Gastroesophageal sphincter (tissue), 4 donors: ENCODE results near the gene EFNA3. TPM values are rescaled to one million over a fixed set of nuclear protein-coding genes. Genes with fewer than 3 reads are reported as not detected.

Experiments used
- ATAC-seq: fragments of 150-250 bp; one replicate; pipeline ENCODE4 v1.9.1; 2016; ENCODE audit warnings: mild to moderate bottlenecking, moderate library complexity
- H3K27ac ChIP-seq, 4 donors: fragments of 200-600 bp; sonication (generic) in 3 of 4; 1 replicate in 3 of 4; 2 replicates in 1 of 4; pipeline ENCODE4 v1.5.1; 2016 to 2019
- H3K27me3 ChIP-seq: fragments of 200-600 bp; sonication (generic); one replicate; pipeline ENCODE4 v1.5.1; 2019
- H3K36me3 ChIP-seq, 2 donors: fragments of 200-600 bp; sonication (generic); one replicate each; pipeline ENCODE4 v1.5.1; 2019; ENCODE audit warnings: control low read depth in 1 of 2
- H3K4me1 ChIP-seq, 3 donors: fragments of 200-600 bp; sonication (generic); 1 replicate in 2 of 3; 2 replicates in 1 of 3; pipeline ENCODE4 v1.5.1; 2016 to 2019; ENCODE audit warnings: control low read depth in 2 of 3
- H3K4me3 ChIP-seq, 2 donors: fragments of 200-600 bp; sonication (generic); one replicate each; pipeline ENCODE4 v1.5.1; 2019; ENCODE audit warnings: mild to moderate bottlenecking in 1 of 2, moderate library complexity in 1 of 2
- H3K9me3 ChIP-seq, 3 donors: fragments of 200-600 bp; sonication (generic); one replicate each; pipeline ENCODE4 v1.5.1; 2017 to 2019; ENCODE audit warnings: control low read depth in 2 of 3
- EP300 ChIP-seq: sonication (generic); formaldehyde crosslinking; IDR thresholded peaks from one replicate; pipeline ENCODE4 v1.6.1; 2017; ENCODE audit warnings: antibody characterized with exemption, mild to moderate bottlenecking
- POLR2A ChIP-seq, 2 donors: fragments of 450-650 bp; IDR thresholded peaks; one replicate each; pipeline ENCODE4 v1.6.1; 2017; ENCODE audit warnings: antibody characterized with exemption in 2 of 2, mild to moderate bottlenecking in 2 of 2, moderate library complexity in 1 of 2
- POLR2AphosphoS5 ChIP-seq: sonication (generic); formaldehyde crosslinking; IDR thresholded peaks from one replicate; pipeline ENCODE4 v1.6.1; 2017; ENCODE audit warnings: antibody characterized with exemption
- WGBS, 2 donors: methylation state at CpG; one replicate each; pipeline ENCODE4 v1.1.5; 2018; ENCODE audit warnings: low coverage in 1 of 2; 5-methylcytosine and 5-hydroxymethylcytosine counted together
- total RNA-seq, 4 donors: library from RNA; depleted of rRNA; stranded (reverse); fragments of >200 nt; gene quantifications; one replicate each; pipeline ENCODE4 v1.1.0, GENCODE V29; 2016
- TF ChIP-seq, protein P1 (sequence below), 4 experiments: fragments of 200-600 bp in 2 of 4; fragments of 450-650 bp in 2 of 4; sonication (generic) in 1 of 4; IDR thresholded peaks; one replicate each; pipeline ENCODE4 v1.5.1; 2017 to 2019; ENCODE audit warnings: antibody characterized with exemption in 4 of 4, mild to moderate bottlenecking in 2 of 4, moderate library complexity in 2 of 4

The EFNA3 gene
- total RNA-seq, 4 donors from 2014 or later, result 0.27 to 0.77 TPM; not detected in 2

DNA sequence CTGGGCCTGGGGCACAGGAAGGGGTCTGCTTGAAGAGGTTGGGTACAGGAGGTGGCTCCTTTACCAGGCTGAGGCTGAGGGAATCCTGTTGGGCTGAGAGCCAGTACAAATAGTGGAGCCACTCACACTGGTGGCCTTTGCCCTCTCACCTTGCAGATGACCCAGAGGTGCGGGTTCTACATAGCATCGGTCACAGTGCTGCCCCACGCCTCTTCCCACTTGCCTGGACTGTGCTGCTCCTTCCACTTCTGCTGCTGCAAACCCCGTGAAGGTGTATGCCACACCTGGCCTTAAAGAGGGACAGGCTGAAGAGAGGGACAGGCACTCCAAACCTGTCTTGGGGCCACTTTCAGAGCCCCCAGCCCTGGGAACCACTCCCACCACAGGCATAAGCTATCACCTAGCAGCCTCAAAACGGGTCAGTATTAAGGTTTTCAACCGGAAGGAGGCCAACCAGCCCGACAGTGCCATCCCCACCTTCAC, 55.2 kb downstream of the EFNA3 start:
- Histone ChIP-seq H3K4me3 (no peak overlapping the region), H3K27me3 (no peaks in the 10 kb centered on the region), H3K9me3 (no peaks in the 10 kb centered on the region), H3K36me3 (peaks cover 0 to 49% of the 10 kb centered on the region in 2 donors), H3K4me1 (peaks cover 0 to 95% (median 23%) of the 10 kb centered on the region in 3 donors), H3K27ac (peak overlapping the region in 3 of 4 donors; percentile 95 to 99 (median 99))
- ATAC-seq, result no peak
- TF ChIP-seq, protein P1, sequence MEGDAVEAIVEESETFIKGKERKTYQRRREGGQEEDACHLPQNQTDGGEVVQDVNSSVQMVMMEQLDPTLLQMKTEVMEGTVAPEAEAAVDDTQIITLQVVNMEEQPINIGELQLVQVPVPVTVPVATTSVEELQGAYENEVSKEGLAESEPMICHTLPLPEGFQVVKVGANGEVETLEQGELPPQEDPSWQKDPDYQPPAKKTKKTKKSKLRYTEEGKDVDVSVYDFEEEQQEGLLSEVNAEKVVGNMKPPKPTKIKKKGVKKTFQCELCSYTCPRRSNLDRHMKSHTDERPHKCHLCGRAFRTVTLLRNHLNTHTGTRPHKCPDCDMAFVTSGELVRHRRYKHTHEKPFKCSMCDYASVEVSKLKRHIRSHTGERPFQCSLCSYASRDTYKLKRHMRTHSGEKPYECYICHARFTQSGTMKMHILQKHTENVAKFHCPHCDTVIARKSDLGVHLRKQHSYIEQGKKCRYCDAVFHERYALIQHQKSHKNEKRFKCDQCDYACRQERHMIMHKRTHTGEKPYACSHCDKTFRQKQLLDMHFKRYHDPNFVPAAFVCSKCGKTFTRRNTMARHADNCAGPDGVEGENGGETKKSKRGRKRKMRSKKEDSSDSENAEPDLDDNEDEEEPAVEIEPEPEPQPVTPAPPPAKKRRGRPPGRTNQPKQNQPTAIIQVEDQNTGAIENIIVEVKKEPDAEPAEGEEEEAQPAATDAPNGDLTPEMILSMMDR (IDR thresholded peaks at IDR 0.05), result no peak
- TF ChIP-seq EP300, result no peak
- 76% methylated on average over 3 of the region's 7 CpGs; no CpG with 5 or more reads in 1 of the 2 donors for WGBS, 2 donors

DNA sequence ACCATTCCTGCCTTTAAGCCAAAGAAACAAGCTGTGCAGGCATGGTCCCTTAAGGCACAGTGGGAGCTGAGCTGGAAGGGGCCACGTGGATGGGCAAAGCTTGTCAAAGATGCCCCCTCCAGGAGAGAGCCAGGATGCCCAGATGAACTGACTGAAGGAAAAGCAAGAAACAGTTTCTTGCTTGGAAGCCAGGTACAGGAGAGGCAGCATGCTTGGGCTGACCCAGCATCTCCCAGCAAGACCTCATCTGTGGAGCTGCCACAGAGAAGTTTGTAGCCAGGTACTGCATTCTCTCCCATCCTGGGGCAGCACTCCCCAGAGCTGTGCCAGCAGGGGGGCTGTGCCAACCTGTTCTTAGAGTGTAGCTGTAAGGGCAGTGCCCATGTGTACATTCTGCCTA, 55.7 kb downstream of the EFNA3 start:
- no peak for ATAC-seq
- Histone ChIP-seq H3K36me3 (peaks cover 0 to 49% of the 10 kb centered on the region in 2 donors), H3K4me3 (peak overlapping the region in 1 of 2 donors; percentile 64), H3K27ac (peak overlapping the region; percentile 94 to 99 (median 97)), H3K4me1 (peaks cover 0 to 95% (median 27%) of the 10 kb centered on the region in 3 donors), H3K9me3 (no peaks in the 10 kb centered on the region), H3K27me3 (no peaks in the 10 kb centered on the region)
- TF ChIP-seq POLR2A (IDR thresholded peaks at IDR 0.05), result no peak
- no peak for TF ChIP-seq POLR2AphosphoS5
- TF ChIP-seq EP300, result no peak
- TF ChIP-seq, protein P1 (IDR thresholded peaks at IDR 0.05), result no peak
- 50% methylated on average over 1 of the region's 1 CpG; no CpG with 5 or more reads in 1 of the 2 donors for WGBS, 2 donors

DNA sequence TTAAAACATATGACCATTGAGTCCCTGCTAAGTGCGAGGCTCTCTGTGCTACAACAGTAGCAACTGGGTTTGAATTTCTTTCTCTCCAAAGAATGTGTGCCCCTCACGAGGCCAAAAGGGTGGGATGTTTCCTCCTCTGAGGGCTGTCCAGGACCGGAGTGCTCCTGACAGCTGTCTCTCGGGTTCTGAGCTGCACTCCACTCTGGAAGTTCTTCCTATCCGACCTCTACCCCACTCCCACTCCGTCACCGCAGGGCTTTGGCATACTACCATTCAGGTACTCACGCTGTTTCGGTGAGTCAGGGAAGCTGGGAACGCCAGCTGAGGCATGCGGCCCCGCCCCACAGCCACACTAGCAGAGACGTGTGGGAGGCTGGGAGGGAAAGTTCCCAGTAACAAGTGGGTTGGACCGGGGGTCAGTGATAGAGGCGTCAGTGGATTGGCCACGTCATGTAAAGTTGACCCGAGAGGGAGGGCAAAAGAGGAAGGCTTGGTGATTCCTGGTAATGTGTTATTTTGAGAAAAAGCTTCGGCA, 56.3 kb downstream of the EFNA3 start:
- H3K27ac ChIP-seq, result peak overlapping the region; percentile 94 to 99 (median 97)
- peak; percentile 87 for ATAC-seq
- 2 to 4% methylated on average over 5 to 12 of the region's 18 CpGs for WGBS, 2 donors

DNA sequence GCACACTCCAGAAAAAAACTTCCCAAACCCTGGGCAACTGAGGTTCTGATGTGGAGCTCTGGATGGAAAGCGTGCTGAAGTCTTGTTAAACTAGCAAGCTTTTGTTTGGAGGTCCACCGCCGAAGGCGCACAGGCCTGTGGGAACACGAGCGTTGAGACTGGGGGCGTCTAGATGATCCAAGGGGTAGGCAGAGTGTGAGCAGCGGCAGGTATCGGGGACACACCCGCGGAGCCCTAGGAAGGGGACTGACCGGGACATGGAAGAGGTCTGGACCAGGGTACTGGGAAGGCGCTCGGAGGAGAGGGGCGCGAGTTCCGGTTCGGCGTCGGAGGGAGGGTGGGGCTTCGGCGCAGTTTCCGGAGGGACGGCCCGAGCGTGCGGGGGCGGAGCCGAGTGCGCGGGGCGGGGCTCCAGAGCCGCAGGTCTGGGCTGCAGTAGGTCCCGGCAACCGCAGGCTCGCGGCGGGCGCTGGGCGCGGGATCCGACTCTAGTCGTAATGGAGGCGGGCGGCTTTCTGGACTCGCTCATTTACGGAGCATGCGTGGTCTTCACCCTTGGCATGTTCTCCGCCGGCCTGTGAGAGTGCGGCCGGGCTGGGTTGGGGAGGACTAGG, 56.9 kb downstream of the EFNA3 start, which contains the start of gene SLC50A1:
TSS of gene SLC50A1 (plus strand) at position 438 of the 614 bp plus-strand sequence. CDS start at position 498, 60 bp downstream.
- ATAC-seq, result peak; percentile 92
- Histone ChIP-seq H3K4me3 (peak within 1 kb of the TSS; percentile 64 to 72), H3K4me1 (peaks cover 0 to 92% (median 25%) of the 10 kb centered on the region in 3 donors), H3K36me3 (peaks cover 0 to 49% of the 10 kb centered on the region in 2 donors), H3K27ac (peak within 1 kb of the TSS; percentile 94 to 99 (median 97)), H3K9me3 (no peaks in the 10 kb centered on the region), H3K27me3 (no peaks in the 10 kb centered on the region)
- TF ChIP-seq POLR2AphosphoS5 (peak; percentile 86), POLR2A (IDR thresholded peaks at IDR 0.05) (peak; percentile 75 to 82), EP300 (no peak)
- TF ChIP-seq, protein P1 (IDR thresholded peaks at IDR 0.05), result peak in 3 of 4 experiments; percentile 42 to 79 (median 76)
- WGBS, 2 donors, result 1% methylated on average over 20 of the region's 52 CpGs; no CpG with 5 or more reads in 1 of the 2 donors

More for the DNA sequence above, 56.3 kb downstream of the EFNA3 start:
- Histone ChIP-seq H3K36me3 (peaks cover 0 to 49% of the 10 kb centered on the region in 2 donors), H3K9me3 (no peaks in the 10 kb centered on the region), H3K27me3 (no peaks in the 10 kb centered on the region), H3K4me1 (peaks cover 0 to 95% (median 27%) of the 10 kb centered on the region in 3 donors), H3K4me3 (peak overlapping the region; percentile 64 to 72)
- peak; percentile 95 for TF ChIP-seq POLR2AphosphoS5
- TF ChIP-seq, protein P1 (IDR thresholded peaks at IDR 0.05), result no peak
